SU-DHL-6 (cell line): Measurements from ENCODE around the gene ITGA1.

Source experiments
- H2AFZ ChIP-seq: fragments of 200-600 bp; sonication (generic); 2 replicates; pipeline ENCODE4 v1.6.1; 2014; ENCODE audit warnings: low read depth, mild to moderate bottlenecking, moderate library complexity, mixed read lengths, antibody characterized with exemption, low read length; ENCODE audit not compliant: severe bottlenecking
- H3F3A ChIP-seq: fragments of 200-600 bp; shearing (Covaris generic); 2 replicates; pipeline ENCODE4 v1.6.0; 2016; ENCODE audit warnings: antibody characterized with exemption, mild to moderate bottlenecking; ENCODE audit not compliant: insufficient read depth
- H3K27ac ChIP-seq: fragments of 200-600 bp; sonication (generic); 2 replicates; pipeline ENCODE4 v1.5.1; 2016; ENCODE audit warnings: low read depth, mild to moderate bottlenecking, low read length, moderate library complexity, mixed read lengths
- H3K27me3 ChIP-seq: fragments of 200-600 bp; sonication (generic), shearing (Covaris generic); 2 replicates; pipeline ENCODE4 v1.6.0; 2014; ENCODE audit warnings: mild to moderate bottlenecking, low read length
- H3K36me3 ChIP-seq: fragments of 200-600 bp; sonication (generic); 2 replicates; pipeline ENCODE4 v1.6.1; 2014; ENCODE audit warnings: mild to moderate bottlenecking, low read length, mixed read lengths
- H3K4me2 ChIP-seq: fragments of 300-600, 200-600 bp; shearing (Covaris generic), sonication (generic); 2 replicates; pipeline ENCODE4 v1.6.0; 2014; ENCODE audit warnings: low read length, low read depth, mild to moderate bottlenecking; ENCODE audit not compliant: poor library complexity, severe bottlenecking
- H3K4me3 ChIP-seq: fragments of 200-600 bp; sonication (generic); 2 replicates; pipeline ENCODE4 v1.5.1; 2014; ENCODE audit warnings: antibody characterized with exemption, low read length, mild to moderate bottlenecking, mixed read lengths; ENCODE audit not compliant: insufficient read depth, poor library complexity, severe bottlenecking
- H3K79me2 ChIP-seq: fragments of 200-600 bp; sonication (generic); 2 replicates; pipeline ENCODE4 v1.6.1; 2014; ENCODE audit warnings: mild to moderate bottlenecking, low read length, moderate library complexity; ENCODE audit not compliant: insufficient read depth
- H3K9ac ChIP-seq: fragments of 200-600 bp; sonication (generic); 2 replicates; pipeline ENCODE4 v1.7.0; 2014; ENCODE audit warnings: mild to moderate bottlenecking, low read length
- H3K9me2 ChIP-seq: fragments of 200-600 bp; sonication (generic); replicated peaks from 2 replicates; pipeline ENCODE4 v1.6.1; 2014; ENCODE audit warnings: low read length; ENCODE audit not compliant: insufficient read depth
- H3K9me3 ChIP-seq: fragments of 200-600 bp; sonication (generic); 2 replicates; pipeline ENCODE4 v1.6.1; 2014; ENCODE audit warnings: low read length, mixed read lengths; ENCODE audit not compliant: insufficient read depth
- H4K20me1 ChIP-seq: fragments of 200-600 bp; sonication (generic); 2 replicates; pipeline ENCODE4 v1.6.1; 2014; ENCODE audit warnings: low read depth, mild to moderate bottlenecking, antibody characterized with exemption, low read length, moderate library complexity, mixed read lengths
- CTCF ChIP-seq: fragments of 200-600 bp; sonication (generic); IDR thresholded peaks from one replicate; pipeline ENCODE4 v1.5.1; 2017; ENCODE audit warnings: antibody characterized with exemption, mild to moderate bottlenecking, low read length, moderate library complexity; ENCODE audit not compliant: insufficient read depth, poor library complexity, severe bottlenecking
- EZH2phosphoT487 ChIP-seq: fragments of 200-600 bp; sonication (generic), shearing (Covaris generic); conservative IDR thresholded peaks from 2 replicates; pipeline ENCODE4 v1.6.1; 2018; ENCODE audit warnings: mild to moderate bottlenecking, antibody characterized with exemption, low read length, moderate library complexity, mixed read lengths

Gene ITGA1

DNA sequence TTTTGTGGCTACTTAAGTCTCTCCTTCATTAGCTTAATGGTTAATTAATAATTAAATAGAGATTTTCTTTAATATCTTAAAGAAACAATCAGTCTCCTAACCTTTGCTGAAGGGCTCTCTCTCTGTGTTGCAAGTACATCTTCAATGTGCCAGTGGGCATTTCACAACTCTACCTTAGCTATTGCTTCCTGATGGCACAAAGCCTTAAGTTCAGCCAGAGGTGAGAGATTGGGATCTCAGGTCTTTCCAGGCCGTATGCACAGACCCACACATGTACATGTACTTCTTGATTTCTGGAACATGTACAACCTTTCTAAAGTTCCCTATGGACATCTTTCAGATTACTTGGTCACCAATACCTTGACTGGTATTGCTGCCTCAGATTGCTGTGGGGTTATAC, 8.9 kb upstream of the ITGA1 start:
- Histone ChIP-seq H3K27ac (no peak overlapping the region), H3F3A (no peaks in the 10 kb centered on the region), H2AFZ (no peak overlapping the region), H3K27me3 (no peaks in the 10 kb centered on the region), H4K20me1 (no peaks in the 10 kb centered on the region), H3K79me2 (no peaks in the 10 kb centered on the region), H3K9me2 (no peaks in the 10 kb centered on the region), H3K9me3 (no peaks in the 10 kb centered on the region), H3K36me3 (no peaks in the 10 kb centered on the region), H3K4me3 (no peak overlapping the region), H3K9ac (no peak overlapping the region), H3K4me2 (no peak overlapping the region)
- TF ChIP-seq CTCF, result no peak
- no peak for TF ChIP-seq EZH2phosphoT487

DNA sequence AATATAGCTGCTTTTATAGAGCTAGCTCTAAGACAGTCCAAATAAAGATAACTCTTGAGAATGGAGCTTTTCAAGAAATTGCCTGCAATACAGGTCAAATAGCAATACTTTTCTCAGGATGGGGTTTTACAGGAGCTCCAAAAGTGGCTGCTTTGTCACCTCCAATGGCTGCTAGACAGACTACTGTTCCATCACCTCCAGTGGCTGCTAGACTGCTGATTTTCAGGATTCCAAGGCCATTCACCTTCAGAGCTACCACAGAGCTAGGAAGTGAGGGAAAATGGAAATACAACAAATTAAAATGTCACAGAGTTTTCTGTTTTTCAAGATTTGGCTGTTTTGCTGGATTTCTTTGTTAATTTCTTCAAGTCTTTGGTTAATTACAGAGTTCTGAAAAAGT, 8.5 kb upstream of the ITGA1 start:
- no peak for TF ChIP-seq CTCF
- no peak for TF ChIP-seq EZH2phosphoT487
- H3K79me2 ChIP-seq, result no peaks in the 10 kb centered on the region
- H3K9ac ChIP-seq, result no peak overlapping the region
- no peaks in the 10 kb centered on the region for H3K9me3 ChIP-seq
- no peaks in the 10 kb centered on the region for H3F3A ChIP-seq
- H2AFZ ChIP-seq, result no peak overlapping the region
- no peaks in the 10 kb centered on the region for H3K36me3 ChIP-seq
- no peak overlapping the region for H3K4me2 ChIP-seq
- H4K20me1 ChIP-seq, result no peaks in the 10 kb centered on the region
- no peaks in the 10 kb centered on the region for H3K27me3 ChIP-seq
- no peak overlapping the region for H3K27ac ChIP-seq
- no peaks in the 10 kb centered on the region for H3K9me2 ChIP-seq
- no peak overlapping the region for H3K4me3 ChIP-seq

GRCh38 chr5:52783226-52783959, 4.3 kb upstream of the ITGA1 start:
- no peaks in the 10 kb centered on the region for H3K79me2 ChIP-seq
- no peak overlapping the region for H3K4me2 ChIP-seq
- H3K9me2 ChIP-seq, result no peaks in the 10 kb centered on the region
- H2AFZ ChIP-seq, result no peak overlapping the region
- TF ChIP-seq EZH2phosphoT487 (no peak), CTCF (no peak)
- no peaks in the 10 kb centered on the region for H3K36me3 ChIP-seq
- no peaks in the 10 kb centered on the region for H4K20me1 ChIP-seq
- no peaks in the 10 kb centered on the region for H3K27me3 ChIP-seq
- no peak overlapping the region for H3K27ac ChIP-seq
- no peaks in the 10 kb centered on the region for H3F3A ChIP-seq
- no peak overlapping the region for H3K9ac ChIP-seq
- H3K4me3 ChIP-seq, result no peak overlapping the region
- no peaks in the 10 kb centered on the region for H3K9me3 ChIP-seq
